ENCODE measurements around the gene CDC42EP4. TPM values are rescaled to one million over a fixed set of nuclear protein-coding genes. Genes with fewer than 3 reads are reported as not detected.
"Not testable (repeated sequence)": the region's sequence is repeated elsewhere in the genome, so short reads cannot be mapped to it uniquely, and the experiment has no call there.

CDC42EP4 gene
- total RNA-seq, 1 experiment from 2014 or later: 32.7 TPM

DNA sequence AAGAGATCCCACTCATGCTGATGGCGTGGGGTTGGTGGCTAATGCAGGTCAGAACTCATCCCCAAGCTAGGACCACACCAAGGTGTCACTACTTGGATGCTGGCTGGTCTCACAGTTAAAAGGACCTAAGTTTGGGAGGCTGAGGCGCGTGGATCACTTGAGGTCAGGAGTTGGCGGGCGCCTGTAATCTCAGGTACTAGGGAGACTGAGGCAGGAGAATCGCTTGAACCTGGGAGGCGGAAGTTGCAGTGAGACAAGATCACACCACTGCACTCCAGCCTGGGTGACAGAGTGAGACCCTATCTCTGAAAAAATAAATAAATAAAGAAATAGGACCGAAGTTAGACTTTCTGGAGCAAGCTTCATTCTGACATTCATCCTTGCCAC is 6.6 kb upstream of the CDC42EP4 start:
- H3K36me3 ChIP-seq (replicated peaks; ENCODE audit: control insufficient read depth, insufficient read depth, low read length): no peaks in the 10 kb centered on the region
- no peaks in the 10 kb centered on the region for H3K27me3 ChIP-seq (ENCODE audit: control insufficient read depth, insufficient read depth, low read length)
- H3K4me3 ChIP-seq (ENCODE audit: insufficient read depth, low read depth, low read length): no peak overlapping the region
- DNase-seq: no peak

DNA sequence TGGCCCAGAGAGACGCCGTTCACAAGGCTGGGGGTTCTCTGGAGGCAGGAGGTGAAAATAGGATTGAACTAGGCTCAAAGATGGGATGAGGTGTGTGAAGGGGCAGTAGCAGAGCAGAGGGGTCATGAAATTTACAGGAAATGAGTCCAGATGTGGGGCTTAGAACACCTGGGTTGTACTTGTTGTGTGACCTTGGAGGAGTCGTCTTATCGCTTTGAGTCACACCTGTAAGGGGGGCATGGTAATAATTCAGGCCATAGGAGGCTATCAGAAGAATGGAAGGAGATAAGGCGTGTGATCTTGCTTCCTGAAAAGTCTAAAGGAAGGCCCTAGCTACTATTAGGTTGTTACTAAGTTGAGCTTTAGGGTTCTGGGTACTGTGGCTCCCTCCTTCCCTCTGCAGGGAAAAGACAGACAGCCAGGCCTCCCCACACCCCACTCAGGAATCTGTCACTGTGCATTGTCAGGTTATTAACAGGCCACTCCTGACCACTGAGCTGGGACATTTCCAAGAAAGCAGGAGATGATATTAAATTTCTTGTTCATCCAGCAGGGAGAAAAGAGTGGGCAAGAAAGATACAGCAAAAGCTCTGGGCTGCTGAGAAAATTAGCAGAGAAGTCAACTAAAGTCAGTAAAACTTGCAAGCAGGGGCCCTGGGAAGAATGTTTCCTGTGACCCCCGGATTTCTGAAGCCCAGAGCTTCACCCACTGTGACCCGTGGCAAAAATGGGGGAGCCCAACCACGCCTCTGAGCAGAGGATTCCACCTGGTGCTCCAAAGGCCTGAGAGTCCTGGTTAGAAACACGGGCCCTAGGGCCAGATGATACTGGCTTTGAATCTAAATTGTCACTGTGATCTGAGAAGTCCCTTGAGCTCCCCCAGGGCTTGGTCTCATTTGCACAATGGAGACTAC is 6.0 kb upstream of the CDC42EP4 start:
- Histone ChIP-seq H3K27me3 (ENCODE audit: control insufficient read depth, insufficient read depth, low read length) (no peaks in the 10 kb centered on the region), H3K4me3 (ENCODE audit: insufficient read depth, low read depth, low read length) (no peak overlapping the region), H3K36me3 (replicated peaks; ENCODE audit: control insufficient read depth, insufficient read depth, low read length) (no peaks in the 10 kb centered on the region)
- no peak for DNase-seq

DNA sequence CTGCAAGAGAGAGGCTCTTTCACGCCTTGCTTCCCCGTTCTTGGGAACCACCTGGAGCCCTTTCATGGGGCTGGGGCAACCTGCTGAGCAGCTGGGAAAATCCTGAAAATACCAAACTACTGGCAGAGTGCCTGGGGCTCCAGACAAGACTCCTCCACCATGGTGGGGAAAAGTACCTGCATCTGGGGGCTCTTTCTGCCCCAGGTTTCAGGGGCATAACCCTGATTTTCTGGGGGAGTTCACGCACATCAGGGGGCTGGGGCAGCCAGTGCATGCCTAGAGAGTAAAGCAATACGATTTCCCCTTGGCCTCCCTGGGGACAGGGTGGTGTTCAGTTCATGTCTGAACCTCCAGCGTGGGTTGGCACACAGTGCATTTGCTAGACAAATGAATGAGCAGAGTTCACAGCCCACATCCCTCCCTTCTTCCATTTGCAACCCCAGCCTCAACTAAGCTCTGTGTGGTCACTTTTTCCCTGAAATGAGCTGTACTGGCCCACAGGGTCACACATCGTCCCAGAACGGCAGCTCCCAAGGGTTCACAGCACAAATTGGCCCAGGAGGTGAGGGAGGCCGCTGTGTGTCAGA is 5.2 kb upstream of the CDC42EP4 start:
- no peak for DNase-seq

DNA sequence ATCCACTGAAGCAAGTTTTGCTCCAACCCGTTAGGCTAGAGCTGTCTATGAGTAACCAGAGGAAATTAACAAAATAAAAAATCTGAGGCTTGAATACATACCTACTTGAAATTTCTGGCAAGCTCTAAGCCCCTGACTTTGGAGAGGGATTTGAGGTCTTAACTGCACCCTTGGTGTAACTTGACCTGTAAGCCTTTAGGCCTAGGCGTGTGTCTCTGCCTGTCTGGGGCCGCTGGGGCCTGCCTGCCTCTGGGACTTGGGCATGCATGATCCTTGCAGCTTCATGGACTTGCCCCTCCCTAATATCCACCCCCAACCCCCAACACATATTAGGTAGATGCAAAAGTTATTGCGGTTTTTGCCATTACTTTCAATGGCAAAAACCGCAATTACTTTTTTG is 3.7 kb upstream of the CDC42EP4 start:
- no peak for DNase-seq
- Histone ChIP-seq H3K27me3 (ENCODE audit: control insufficient read depth, insufficient read depth, low read length) (no peaks in the 10 kb centered on the region), H3K36me3 (replicated peaks; ENCODE audit: control insufficient read depth, insufficient read depth, low read length) (no peaks in the 10 kb centered on the region), H3K4me3 (ENCODE audit: insufficient read depth, low read depth, low read length) (no peak overlapping the region)

More for the DNA sequence above, 5.2 kb upstream of the CDC42EP4 start:
- Histone ChIP-seq H3K4me3 (ENCODE audit: insufficient read depth, low read depth, low read length) (no peak overlapping the region), H3K36me3 (replicated peaks; ENCODE audit: control insufficient read depth, insufficient read depth, low read length) (no peaks in the 10 kb centered on the region), H3K27me3 (ENCODE audit: control insufficient read depth, insufficient read depth, low read length) (no peaks in the 10 kb centered on the region)

DNA sequence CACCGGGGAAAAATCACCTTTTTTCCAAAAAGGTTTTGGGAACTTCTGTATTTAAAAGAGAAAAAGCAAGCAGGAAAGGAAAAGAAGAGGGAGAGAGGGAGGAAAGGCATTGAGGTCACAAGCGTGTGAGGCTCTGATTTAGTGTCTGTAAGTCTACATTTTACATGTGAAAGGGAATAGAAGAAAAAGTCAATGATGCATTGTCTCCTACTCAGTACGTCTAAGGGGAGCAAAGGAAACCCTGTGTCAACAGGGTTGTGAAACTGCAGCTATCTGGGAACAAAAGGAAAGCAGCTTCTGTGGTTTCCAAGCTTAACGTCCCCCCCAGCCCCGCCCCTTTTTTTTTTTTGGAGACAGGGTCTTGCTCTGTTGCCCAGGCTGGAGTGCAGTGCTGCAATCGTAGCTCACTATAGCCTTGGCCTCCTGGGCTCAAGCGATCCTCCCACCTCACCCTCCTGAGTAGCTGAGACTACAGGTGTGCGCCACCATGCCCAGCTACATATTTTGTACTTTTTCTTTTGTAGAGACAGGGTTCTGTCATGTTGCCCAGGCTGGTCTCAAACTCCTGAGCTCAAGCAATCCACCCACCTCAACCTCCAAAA is 1.8 kb upstream of the CDC42EP4 start:
- Histone ChIP-seq H3K27me3 (ENCODE audit: control insufficient read depth, insufficient read depth, low read length) (no peaks in the 10 kb centered on the region), H3K36me3 (replicated peaks; ENCODE audit: control insufficient read depth, insufficient read depth, low read length) (no peaks in the 10 kb centered on the region), H3K4me3 (ENCODE audit: insufficient read depth, low read depth, low read length) (no peak overlapping the region)
- no peak for DNase-seq

DNA sequence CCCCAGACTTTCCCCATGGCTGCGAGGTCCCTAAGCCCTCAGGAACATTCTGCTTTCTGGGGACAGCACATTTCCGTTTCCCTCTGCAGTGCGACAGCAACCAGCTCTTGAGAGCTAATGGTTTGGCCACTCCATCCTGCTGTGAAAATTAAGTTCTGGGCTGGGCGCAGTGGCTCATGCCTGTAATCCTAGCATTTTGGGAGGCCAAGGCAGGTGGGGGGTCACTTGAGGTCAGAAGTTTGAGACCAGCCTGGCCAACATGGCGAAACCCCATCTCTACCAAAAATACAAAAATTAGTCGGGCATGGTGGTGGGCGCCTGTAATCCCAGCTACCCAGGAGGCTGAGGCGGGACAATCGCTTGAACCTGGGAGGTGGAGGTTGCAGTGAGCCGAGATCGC is 1.1 kb upstream of the CDC42EP4 start:
- H3K27me3 ChIP-seq (ENCODE audit: control insufficient read depth, insufficient read depth, low read length); H3K4me3 ChIP-seq (ENCODE audit: insufficient read depth, low read depth, low read length); DNase-seq; H3K36me3 ChIP-seq (replicated peaks; ENCODE audit: control insufficient read depth, insufficient read depth, low read length): not testable (repeated sequence)

DNA sequence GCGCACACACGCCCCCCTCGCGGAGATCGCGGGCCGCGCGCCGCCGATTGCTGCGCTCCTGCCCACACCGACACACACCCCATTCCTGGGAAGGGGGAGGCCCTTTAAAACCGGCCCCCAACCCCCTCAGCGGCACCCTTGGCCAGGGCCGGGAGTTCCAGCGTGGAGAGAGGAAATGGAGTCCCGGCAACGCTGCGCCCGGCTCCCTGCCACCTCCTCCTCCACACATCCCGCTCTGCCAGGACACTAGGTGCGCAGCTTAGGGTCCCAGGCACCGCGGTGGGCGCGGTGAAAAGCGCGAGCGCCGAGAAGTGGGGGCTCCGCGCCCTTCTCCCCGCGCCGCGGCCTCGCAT is 397 bp downstream of the CDC42EP4 start:
- no peak for DNase-seq
- H3K27me3 ChIP-seq (ENCODE audit: control insufficient read depth, insufficient read depth, low read length): no peaks in the 10 kb centered on the region
- no peaks in the 10 kb centered on the region for H3K36me3 ChIP-seq (replicated peaks; ENCODE audit: control insufficient read depth, insufficient read depth, low read length)
- H3K4me3 ChIP-seq (ENCODE audit: insufficient read depth, low read depth, low read length): peak overlapping the region; percentile 92

DNA sequence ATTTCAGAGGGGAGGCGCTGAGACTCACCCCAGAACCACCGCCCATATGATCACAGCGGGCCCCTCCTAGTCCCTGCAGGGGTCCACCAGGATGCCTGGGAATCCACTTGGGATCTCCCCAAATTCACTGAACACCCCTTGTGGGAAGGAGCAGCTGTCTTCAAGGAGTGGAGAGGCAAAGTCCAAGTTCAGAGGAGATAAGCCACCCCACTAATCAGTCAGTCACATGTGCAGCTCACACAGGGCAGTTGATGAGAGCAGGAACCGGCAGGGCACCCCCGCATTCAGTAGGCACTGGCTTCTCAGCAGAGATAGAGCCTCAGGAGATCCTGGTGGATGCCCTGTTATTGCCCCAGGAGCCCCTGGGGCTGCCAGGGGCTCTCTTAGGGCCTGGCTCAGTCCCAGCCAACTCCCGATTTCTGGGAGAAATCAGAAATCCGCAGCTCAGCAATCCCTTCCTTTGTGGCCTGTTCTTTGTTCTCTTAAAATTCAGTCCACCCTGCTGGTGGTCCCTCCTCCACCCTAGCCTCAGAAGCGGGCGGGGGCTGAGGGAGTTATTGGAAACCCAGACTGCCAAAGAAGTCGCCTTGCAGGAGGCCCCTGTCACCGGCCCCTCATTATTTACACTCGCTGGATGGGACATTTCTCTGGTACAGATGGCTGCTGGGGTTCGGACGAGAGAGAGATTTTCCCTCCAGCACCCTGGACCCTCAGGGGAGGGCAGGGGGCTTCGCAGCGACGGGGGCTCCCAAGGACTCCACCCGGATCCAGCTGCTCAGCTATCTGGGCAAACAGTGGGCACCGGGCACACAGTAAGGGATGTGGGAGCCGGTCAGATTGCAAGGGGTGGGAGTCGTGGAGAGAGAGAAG is 1.8 kb downstream of the CDC42EP4 start:
- no peaks in the 10 kb centered on the region for H3K27me3 ChIP-seq (ENCODE audit: control insufficient read depth, insufficient read depth, low read length)
- no peaks in the 10 kb centered on the region for H3K36me3 ChIP-seq (replicated peaks; ENCODE audit: control insufficient read depth, insufficient read depth, low read length)
- DNase-seq: peak; percentile 65
- peak overlapping the region; percentile 92 for H3K4me3 ChIP-seq (ENCODE audit: insufficient read depth, low read depth, low read length)

DNA sequence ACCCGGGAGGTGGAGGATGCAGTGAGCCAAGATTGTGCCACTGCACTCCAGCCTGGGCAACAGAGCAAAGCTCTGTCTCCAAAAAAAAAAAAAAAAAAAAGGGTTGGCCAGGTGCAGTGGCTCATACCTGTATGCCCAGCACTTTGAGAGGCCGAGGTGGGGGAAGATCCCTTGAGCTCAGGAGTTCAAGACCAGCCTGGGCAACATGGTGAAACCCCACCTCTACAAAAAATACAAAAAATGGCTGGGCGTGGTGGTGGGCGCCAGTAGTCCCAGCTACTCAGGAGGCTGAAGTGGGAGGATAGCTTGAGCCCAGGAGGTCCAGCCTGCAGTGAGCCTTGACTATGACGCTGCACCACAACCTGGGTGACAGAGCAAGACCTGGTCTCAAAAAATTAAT is 2.8 kb downstream of the CDC42EP4 start:
- DNase-seq; H3K27me3 ChIP-seq (ENCODE audit: control insufficient read depth, insufficient read depth, low read length); H3K4me3 ChIP-seq (ENCODE audit: insufficient read depth, low read depth, low read length); H3K36me3 ChIP-seq (replicated peaks; ENCODE audit: control insufficient read depth, insufficient read depth, low read length): not testable (repeated sequence)

DNA sequence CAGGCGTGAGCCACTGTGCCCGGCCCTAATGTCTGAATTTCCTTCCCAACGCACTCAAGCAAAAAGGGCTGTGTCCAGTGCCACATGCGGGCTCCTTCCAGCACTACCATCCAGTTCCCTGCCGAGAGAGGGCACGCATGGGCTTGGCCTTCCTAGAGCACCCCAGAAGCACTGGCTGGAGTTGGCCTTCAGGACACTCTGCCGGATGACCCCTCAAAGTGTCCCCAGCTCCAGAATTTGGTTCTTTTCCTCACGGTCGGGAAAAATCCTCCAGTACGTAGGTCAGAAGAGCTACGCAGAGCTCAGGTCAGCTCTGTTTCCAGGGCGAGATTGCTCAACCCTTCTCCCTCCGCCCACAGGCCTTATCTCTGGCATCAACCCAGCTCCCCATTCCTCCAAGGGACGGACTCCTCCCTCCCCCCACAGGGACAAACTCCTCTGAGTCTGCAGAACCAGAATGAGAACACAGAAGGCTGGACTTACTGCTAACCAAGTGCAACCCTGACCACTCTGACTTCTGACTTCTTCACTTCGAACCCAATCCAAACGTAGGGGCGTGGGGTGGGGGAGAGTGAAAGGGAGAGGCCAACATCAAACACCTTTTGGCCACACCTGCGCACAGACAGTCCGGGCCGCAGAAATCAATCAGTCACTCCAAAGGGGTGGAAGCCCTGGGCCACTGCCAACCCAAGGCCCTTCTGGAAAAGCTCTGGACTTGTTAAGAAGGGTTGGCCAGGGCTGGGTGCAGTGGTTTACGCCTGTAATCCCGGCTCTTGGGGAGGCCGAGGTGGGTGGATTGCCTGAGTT is 3.6 kb downstream of the CDC42EP4 start:
- Histone ChIP-seq H3K27me3 (ENCODE audit: control insufficient read depth, insufficient read depth, low read length) (no peaks in the 10 kb centered on the region), H3K36me3 (replicated peaks; ENCODE audit: control insufficient read depth, insufficient read depth, low read length) (no peaks in the 10 kb centered on the region), H3K4me3 (ENCODE audit: insufficient read depth, low read depth, low read length) (no peak overlapping the region)
- no peak for DNase-seq

DNA sequence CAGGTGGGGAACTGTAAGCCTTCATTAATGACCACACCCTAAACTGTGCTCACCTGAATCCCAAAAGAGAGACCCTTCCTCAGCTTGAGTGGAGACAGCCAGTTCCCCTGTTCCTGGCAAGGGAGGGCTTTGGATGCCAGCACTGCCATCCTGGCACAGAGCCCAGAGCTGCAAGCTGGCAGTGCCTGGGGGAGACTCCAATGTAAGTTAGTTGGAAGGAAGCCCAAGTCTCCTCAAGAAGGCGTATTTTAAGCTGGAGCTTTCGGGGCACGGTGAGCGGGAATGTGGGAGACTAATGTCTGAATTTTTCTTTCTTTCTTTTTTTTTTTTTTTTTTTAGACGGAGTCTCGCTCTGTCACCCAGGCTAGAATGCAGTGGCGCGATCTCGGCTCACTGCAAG is 4.7 kb downstream of the CDC42EP4 start:
- no peaks in the 10 kb centered on the region for H3K27me3 ChIP-seq (ENCODE audit: control insufficient read depth, insufficient read depth, low read length)
- no peaks in the 10 kb centered on the region for H3K36me3 ChIP-seq (replicated peaks; ENCODE audit: control insufficient read depth, insufficient read depth, low read length)
- no peak for DNase-seq
- no peak overlapping the region for H3K4me3 ChIP-seq (ENCODE audit: insufficient read depth, low read depth, low read length)

DNA sequence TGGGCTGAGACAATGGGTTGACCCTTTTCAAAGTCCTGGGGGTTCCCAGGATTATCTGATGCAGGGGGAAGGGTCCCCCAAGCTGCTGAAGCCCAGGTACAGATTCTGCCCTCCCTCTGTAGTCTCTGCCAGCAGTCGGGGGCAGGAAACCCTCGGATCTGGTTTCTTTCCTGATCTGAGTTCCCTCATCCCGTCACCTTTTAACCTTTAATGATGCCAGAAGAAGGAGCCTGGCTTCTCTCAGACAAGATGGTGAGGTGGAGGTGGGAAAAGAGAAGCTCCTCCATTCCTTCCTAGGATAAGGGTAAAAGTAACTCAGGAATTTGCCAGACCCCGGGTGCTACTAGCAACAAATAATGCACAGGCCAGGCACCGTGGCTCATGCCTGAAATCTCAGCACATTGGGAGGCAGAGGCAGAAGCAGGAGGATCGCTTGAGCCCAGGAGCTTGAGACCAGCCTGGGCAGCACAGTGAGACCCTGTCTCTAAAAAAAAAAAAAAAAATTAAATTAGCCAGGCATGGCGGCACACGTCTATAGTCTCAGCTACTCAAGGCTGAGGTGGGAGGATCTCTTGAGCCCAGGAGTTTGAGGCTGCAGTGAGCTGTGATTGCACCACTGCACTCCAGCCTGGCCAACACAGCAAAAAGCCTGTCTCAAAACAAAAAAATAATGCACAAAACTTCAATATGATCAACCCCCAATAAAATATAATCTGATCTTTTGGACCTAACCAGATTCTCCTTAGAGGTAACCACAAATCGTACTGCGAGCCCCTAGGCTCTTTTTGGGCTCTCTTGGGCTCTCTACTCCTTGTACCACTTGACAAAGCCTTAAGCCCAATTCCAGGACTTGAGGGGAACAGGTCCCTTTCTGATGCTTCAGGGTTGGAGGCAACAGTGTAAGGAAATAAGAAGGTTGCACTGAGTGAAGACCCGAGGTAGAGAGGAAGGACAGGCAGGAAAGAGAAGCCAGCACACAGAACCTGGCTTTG is 5.7 kb downstream of the CDC42EP4 start:
- DNase-seq: no peak
- Histone ChIP-seq H3K27me3 (ENCODE audit: control insufficient read depth, insufficient read depth, low read length) (no peaks in the 10 kb centered on the region), H3K36me3 (replicated peaks; ENCODE audit: control insufficient read depth, insufficient read depth, low read length) (no peaks in the 10 kb centered on the region), H3K4me3 (ENCODE audit: insufficient read depth, low read depth, low read length) (no peak overlapping the region)

All from H7 (cell line).